Activated naive CD4-positive, alpha-beta T cell treated with anti-CD3 and anti-CD28 coated beads for 36 hours (primary cell): ENCODE measurements around the gene CHCHD2. TPM values are rescaled to one million over a fixed set of nuclear protein-coding genes. Genes with fewer than 3 reads are reported as not detected.

Experiments used
- total RNA-seq, 2 experiments: library from RNA; stranded (reverse); gene quantifications; one replicate each; pipeline ENCODE4 v1.2.3, GENCODE V29; 2021

CHCHD2 gene
- total RNA-seq, 2 experiments from 2014 or later: 793 TPM

Other genes with a start within 250 kb of the CHCHD2 start
- gene SEPTIN14, start 243.7 kb downstream of the CHCHD2 start, total RNA-seq: not detected
- 1 to 10 TPM; 1.5 to 2.6 TPM for gene ZNF713, start 219.0 kb downstream of the CHCHD2 start, total RNA-seq
- gene MRPS17, start 154.6 kb downstream of the CHCHD2 start, total RNA-seq: 10 to 100 TPM; 17.3 to 18.7 TPM
- 10 to 100 TPM; 57.3 to 57.6 TPM for gene NIPSNAP2, start 141.9 kb downstream of the CHCHD2 start, total RNA-seq
- gene PSPH, start 55.0 kb downstream of the CHCHD2 start, total RNA-seq: 10 to 100 TPM; 15.7 to 18.6 TPM
- 100 to 1,000 TPM; 225 to 231 TPM for gene CCT6A, start 54.7 kb downstream of the CHCHD2 start, total RNA-seq
- gene SUMF2, start 42.2 kb downstream of the CHCHD2 start, total RNA-seq: 100 to 1,000 TPM; 143 to 159 TPM
- gene PHKG1, start 13.5 kb downstream of the CHCHD2 start, total RNA-seq: 1 to 10 TPM; 3.6 to 3.8 TPM
- gene NUPR2, start 9.9 kb upstream of the CHCHD2 start, total RNA-seq: not detected